ENCODE measurements around the gene TANC2.
"Not testable (repeated sequence)": the region's sequence is repeated elsewhere in the genome, so short reads cannot be mapped to it uniquely, and the experiment has no call there.

Gene TANC2

GRCh38 chr17:62974788-62975187 lies 8.8 kb downstream of the TANC2 start:
- no peak overlapping the region for H3K9ac ChIP-seq (ENCODE audit: insufficient read length, low read depth)
- H3K4me1 ChIP-seq (ENCODE audit: insufficient read depth, insufficient read length), result no peaks in the 10 kb centered on the region
- H3K9me3 ChIP-seq (ENCODE audit: insufficient read depth, low read length), result peaks cover 32% of the 10 kb centered on the region
- H3K4me3 ChIP-seq (ENCODE audit: insufficient read length, low read depth), result no peak overlapping the region
- TF ChIP-seq YY1 (IDR thresholded peaks at IDR 0.05; ENCODE audit: insufficient read depth, insufficient read length) (no peak), SUZ12 (IDR thresholded peaks at IDR 0.05; ENCODE audit: extremely low read depth, insufficient read depth, insufficient read length) (no peak), ZNF274 (IDR thresholded peaks at IDR 0.05; ENCODE audit: low read depth, low read length) (no peak)
- H3K27me3 ChIP-seq (ENCODE audit: insufficient read depth, insufficient read length), result no peaks in the 10 kb centered on the region
- no peak for DNase-seq (ENCODE audit: low read depth, low spot score)
- no peaks in the 10 kb centered on the region for H3K36me3 ChIP-seq (ENCODE audit: insufficient read depth, insufficient read length, low read length)

- no peak for TF ChIP-seq SUZ12 (IDR thresholded peaks at IDR 0.05; ENCODE audit: extremely low read depth, insufficient read depth, insufficient read length)
- no peak for TF ChIP-seq YY1 (IDR thresholded peaks at IDR 0.05; ENCODE audit: insufficient read depth, insufficient read length)
- TF ChIP-seq ZNF274 (IDR thresholded peaks at IDR 0.05; ENCODE audit: low read depth, low read length), result no peak
- Histone ChIP-seq H3K9ac (ENCODE audit: insufficient read length, low read depth) (no peak overlapping the region), H3K36me3 (ENCODE audit: insufficient read depth, insufficient read length, low read length) (no peaks in the 10 kb centered on the region), H3K4me1 (ENCODE audit: insufficient read depth, insufficient read length) (no peaks in the 10 kb centered on the region), H3K27me3 (ENCODE audit: insufficient read depth, insufficient read length) (no peaks in the 10 kb centered on the region), H3K4me3 (ENCODE audit: insufficient read length, low read depth) (no peak overlapping the region), H3K9me3 (ENCODE audit: insufficient read depth, low read length) (peaks cover 32% of the 10 kb centered on the region)
- no peak for DNase-seq (ENCODE audit: low read depth, low spot score)
These were observed 9.2 kb downstream of the TANC2 start for GRCh38 chr17:62975206-62975605.

- not testable (repeated sequence) for H3K36me3 ChIP-seq (ENCODE audit: insufficient read depth, insufficient read length, low read length); H3K4me3 ChIP-seq (ENCODE audit: insufficient read length, low read depth); DNase-seq (ENCODE audit: low read depth, low spot score); H3K9ac ChIP-seq (ENCODE audit: insufficient read length, low read depth); H3K27me3 ChIP-seq (ENCODE audit: insufficient read depth, insufficient read length); H3K4me1 ChIP-seq (ENCODE audit: insufficient read depth, insufficient read length)
- H3K9me3 ChIP-seq (ENCODE audit: insufficient read depth, low read length), result peaks cover 28% of the 10 kb centered on the region
These were observed 10.7 kb downstream of the TANC2 start for GRCh38 chr17:62976643-62977231.

- TF ChIP-seq YY1 (IDR thresholded peaks at IDR 0.05; ENCODE audit: insufficient read depth, insufficient read length), result no peak
- no peak for TF ChIP-seq ZNF274 (IDR thresholded peaks at IDR 0.05; ENCODE audit: low read depth, low read length)
- TF ChIP-seq SUZ12 (IDR thresholded peaks at IDR 0.05; ENCODE audit: extremely low read depth, insufficient read depth, insufficient read length), result no peak
- Histone ChIP-seq H3K9ac (ENCODE audit: insufficient read length, low read depth) (no peak overlapping the region), H3K9me3 (ENCODE audit: insufficient read depth, low read length) (peaks cover 40% of the 10 kb centered on the region), H3K36me3 (ENCODE audit: insufficient read depth, insufficient read length, low read length) (no peaks in the 10 kb centered on the region), H3K4me1 (ENCODE audit: insufficient read depth, insufficient read length) (no peaks in the 10 kb centered on the region), H3K27me3 (ENCODE audit: insufficient read depth, insufficient read length) (no peaks in the 10 kb centered on the region), H3K4me3 (ENCODE audit: insufficient read length, low read depth) (no peak overlapping the region)
- DNase-seq (ENCODE audit: low read depth, low spot score), result no peak
These were observed 14.8 kb downstream of the TANC2 start for GRCh38 chr17:62980842-62981241.

- H3K4me3 ChIP-seq (ENCODE audit: insufficient read length, low read depth), result no peak overlapping the region
- peaks cover 29% of the 10 kb centered on the region for H3K9me3 ChIP-seq (ENCODE audit: insufficient read depth, low read length)
- no peak for DNase-seq (ENCODE audit: low read depth, low spot score)
- TF ChIP-seq ZNF274 (IDR thresholded peaks at IDR 0.05; ENCODE audit: low read depth, low read length), result no peak
- TF ChIP-seq YY1 (IDR thresholded peaks at IDR 0.05; ENCODE audit: insufficient read depth, insufficient read length), result no peak
- no peak for TF ChIP-seq SUZ12 (IDR thresholded peaks at IDR 0.05; ENCODE audit: extremely low read depth, insufficient read depth, insufficient read length)
- no peak overlapping the region for H3K9ac ChIP-seq (ENCODE audit: insufficient read length, low read depth)
- no peaks in the 10 kb centered on the region for H3K36me3 ChIP-seq (ENCODE audit: insufficient read depth, insufficient read length, low read length)
- no peaks in the 10 kb centered on the region for H3K27me3 ChIP-seq (ENCODE audit: insufficient read depth, insufficient read length)
- H3K4me1 ChIP-seq (ENCODE audit: insufficient read depth, insufficient read length), result no peaks in the 10 kb centered on the region
These were observed 15.9 kb downstream of the TANC2 start for GRCh38 chr17:62981933-62982332.

GRCh38 chr17:62984801-62985200 lies 18.8 kb downstream of the TANC2 start:
- DNase-seq (ENCODE audit: low read depth, low spot score), result no peak
- no peaks in the 10 kb centered on the region for H3K4me1 ChIP-seq (ENCODE audit: insufficient read depth, insufficient read length)
- TF ChIP-seq YY1 (IDR thresholded peaks at IDR 0.05; ENCODE audit: insufficient read depth, insufficient read length) (no peak), SUZ12 (IDR thresholded peaks at IDR 0.05; ENCODE audit: extremely low read depth, insufficient read depth, insufficient read length) (no peak), ZNF274 (IDR thresholded peaks at IDR 0.05; ENCODE audit: low read depth, low read length) (no peak)
- no peaks in the 10 kb centered on the region for H3K36me3 ChIP-seq (ENCODE audit: insufficient read depth, insufficient read length, low read length)
- peaks cover 18% of the 10 kb centered on the region for H3K9me3 ChIP-seq (ENCODE audit: insufficient read depth, low read length)
- H3K9ac ChIP-seq (ENCODE audit: insufficient read length, low read depth), result no peak overlapping the region
- H3K27me3 ChIP-seq (ENCODE audit: insufficient read depth, insufficient read length), result no peaks in the 10 kb centered on the region
- H3K4me3 ChIP-seq (ENCODE audit: insufficient read length, low read depth), result no peak overlapping the region

GRCh38 chr17:62986549-62986948 lies 20.5 kb downstream of the TANC2 start:
- Histone ChIP-seq H3K36me3 (ENCODE audit: insufficient read depth, insufficient read length, low read length) (no peaks in the 10 kb centered on the region), H3K9me3 (ENCODE audit: insufficient read depth, low read length) (peaks cover 18% of the 10 kb centered on the region), H3K27me3 (ENCODE audit: insufficient read depth, insufficient read length) (no peaks in the 10 kb centered on the region), H3K9ac (ENCODE audit: insufficient read length, low read depth) (no peak overlapping the region), H3K4me1 (ENCODE audit: insufficient read depth, insufficient read length) (no peaks in the 10 kb centered on the region), H3K4me3 (ENCODE audit: insufficient read length, low read depth) (no peak overlapping the region)
- DNase-seq (ENCODE audit: low read depth, low spot score), result no peak
- TF ChIP-seq YY1 (IDR thresholded peaks at IDR 0.05; ENCODE audit: insufficient read depth, insufficient read length), result no peak
- TF ChIP-seq SUZ12 (IDR thresholded peaks at IDR 0.05; ENCODE audit: extremely low read depth, insufficient read depth, insufficient read length), result no peak
- no peak for TF ChIP-seq ZNF274 (IDR thresholded peaks at IDR 0.05; ENCODE audit: low read depth, low read length)

Measured in NT2/D1 (cell line).